H9 (cell line): ENCODE measurements around the gene CEP126. TPM values are rescaled to one million over a fixed set of nuclear protein-coding genes. Genes with fewer than 3 reads are reported as not detected.

Experiments used
- DNase-seq: peaks from one replicate; pipeline ENCODE4 v3.0.0-alpha.2; 2017
- H2AFZ ChIP-seq: one replicate; pipeline ENCODE4 v1.6.1; 2013; ENCODE audit warnings: mild to moderate bottlenecking, low read length, control low read depth, moderate library complexity
- H2AK5ac ChIP-seq: 2 replicates; pipeline ENCODE4 v1.6.1; 2013; ENCODE audit warnings: low read length, control low read depth, mixed read lengths; ENCODE audit not compliant: insufficient read length
- H2BK120ac ChIP-seq: one replicate; pipeline ENCODE4 v1.6.1; 2013; ENCODE audit warnings: low read depth, mild to moderate bottlenecking, low read length, control low read depth, inconsistent platforms; ENCODE audit not compliant: poor library complexity, severe bottlenecking
- H2BK12ac ChIP-seq: 2 replicates; pipeline ENCODE4 v1.6.1; 2013; ENCODE audit warnings: low read length, control low read depth, mixed read lengths, low read depth; ENCODE audit not compliant: insufficient read length
- H2BK15ac ChIP-seq: 2 replicates; pipeline ENCODE4 v1.6.1; 2013; ENCODE audit warnings: low read depth, low read length, control low read depth
- H2BK20ac ChIP-seq: one replicate; pipeline ENCODE4 v1.6.1; 2013; ENCODE audit warnings: low read depth, mild to moderate bottlenecking, low read length, control low read depth, inconsistent platforms; ENCODE audit not compliant: poor library complexity, severe bottlenecking
- H2BK5ac ChIP-seq: 2 replicates; pipeline ENCODE4 v1.6.1; 2013; ENCODE audit warnings: low read length, control low read depth, mixed read lengths; ENCODE audit not compliant: insufficient read length
- H3K14ac ChIP-seq: 2 replicates; pipeline ENCODE4 v1.6.1; 2013; ENCODE audit warnings: low read length, control low read depth; ENCODE audit not compliant: insufficient read depth
- H3K18ac ChIP-seq: 2 replicates; pipeline ENCODE4 v1.6.1; 2013; ENCODE audit warnings: low read depth, mild to moderate bottlenecking, mixed read lengths, low read length, control low read depth; ENCODE audit not compliant: insufficient read length
- H3K23ac ChIP-seq: 2 replicates; pipeline ENCODE4 v1.6.1; 2013; ENCODE audit warnings: low read length, control low read depth, mixed read lengths, low read depth; ENCODE audit not compliant: insufficient read length
- H3K23me2 ChIP-seq: 2 replicates; pipeline ENCODE4 v1.6.1; 2013; ENCODE audit warnings: low read depth, mild to moderate bottlenecking, mixed read lengths, low read length, control low read depth; ENCODE audit not compliant: insufficient read length, poor library complexity, severe bottlenecking
- H3K27ac ChIP-seq: 2 replicates; pipeline ENCODE4 v1.5.1; 2013; ENCODE audit warnings: low read length, control low read depth, mixed read lengths, low read depth; ENCODE audit not compliant: insufficient read length
- H3K27me3 ChIP-seq: 2 replicates; pipeline ENCODE4 v1.6.1; 2013; ENCODE audit warnings: low read length, control low read depth, inconsistent platforms; ENCODE audit not compliant: insufficient read depth
- H3K4ac ChIP-seq: 2 replicates; pipeline ENCODE4 v1.6.1; 2013; ENCODE audit warnings: low read depth, mild to moderate bottlenecking, control low read depth, inconsistent platforms, low read length, moderate library complexity
- H3K4me1 ChIP-seq: 2 replicates; pipeline ENCODE4 v1.6.1; 2013; ENCODE audit warnings: low read length, control low read depth, inconsistent platforms; ENCODE audit not compliant: insufficient read depth
- H3K4me2 ChIP-seq: 2 replicates; pipeline ENCODE4 v1.6.1; 2013; ENCODE audit warnings: low read length, control low read depth, mixed read lengths; ENCODE audit not compliant: insufficient read length, insufficient read depth
- H3K56ac ChIP-seq: 2 replicates; pipeline ENCODE4 v1.6.1; 2013; ENCODE audit warnings: low read depth, mild to moderate bottlenecking, mixed read lengths, low read length, control low read depth; ENCODE audit not compliant: insufficient read length
- H3K79me1 ChIP-seq: 2 replicates; pipeline ENCODE4 v1.6.1; 2013; ENCODE audit warnings: low read depth, mild to moderate bottlenecking, moderate library complexity, low read length, control low read depth, inconsistent platforms; ENCODE audit not compliant: insufficient read depth, poor library complexity, severe bottlenecking
- H3K79me2 ChIP-seq: 2 replicates; pipeline ENCODE4 v1.6.1; 2013; ENCODE audit warnings: low read length, control low read depth, inconsistent platforms; ENCODE audit not compliant: insufficient read depth
- H3K9ac ChIP-seq: 2 replicates; pipeline ENCODE4 v1.6.1; 2013; ENCODE audit warnings: low read length, control low read depth, mixed read lengths; ENCODE audit not compliant: insufficient read length; ENCODE audit errors: extremely low read depth
- H3K9me3 ChIP-seq: one replicate; pipeline ENCODE4 v1.6.1; 2013; ENCODE audit warnings: low read depth, low read length, inconsistent platforms; ENCODE audit not compliant: control insufficient read depth
- H3T11ph ChIP-seq: one replicate; pipeline ENCODE4 v1.6.1; 2013; ENCODE audit warnings: mild to moderate bottlenecking, low read length, control low read depth, inconsistent platforms
- H4K20me1 ChIP-seq: one replicate; pipeline ENCODE4 v1.6.1; 2013; ENCODE audit not compliant: control insufficient read depth, insufficient read length, insufficient read depth
- H4K5ac ChIP-seq: 2 replicates; pipeline ENCODE4 v1.6.1; 2013; ENCODE audit warnings: low read depth, mild to moderate bottlenecking, mixed read lengths, low read length, control low read depth; ENCODE audit not compliant: insufficient read length
- H4K8ac ChIP-seq: replicated peaks from 2 replicates; pipeline ENCODE4 v1.6.1; 2013; ENCODE audit warnings: low read length, control low read depth, mixed read lengths, low read depth; ENCODE audit not compliant: insufficient read length
- H4K91ac ChIP-seq: 2 replicates; pipeline ENCODE4 v1.6.1; 2013; ENCODE audit warnings: low read depth, mild to moderate bottlenecking, moderate library complexity, mixed read lengths, low read length, control low read depth; ENCODE audit not compliant: insufficient read length
- H3K27ac Mint-ChIP-seq, 3 experiments: 2 replicates in 2 of 3; 3 replicates in 1 of 3; pipeline ENCODE4 v1.8.0; 2020 to 2021; ENCODE audit warnings: mixed read lengths in 3 of 3, mild to moderate bottlenecking in 1 of 3, moderate library complexity in 1 of 3
- H3K27me3 Mint-ChIP-seq: 2 replicates; pipeline ENCODE4 v1.8.0; 2021; ENCODE audit warnings: low read depth, mild to moderate bottlenecking, moderate library complexity, mixed read lengths
- H3K36me3 Mint-ChIP-seq, 3 experiments: 2 replicates in 2 of 3; 3 replicates in 1 of 3; pipeline ENCODE4 v1.8.0; 2020 to 2021; ENCODE audit warnings: low read depth in 3 of 3, mixed read lengths in 3 of 3; ENCODE audit not compliant: insufficient read depth in 1 of 3
- H3K4me1 Mint-ChIP-seq, 2 experiments: 2 replicates each; pipeline ENCODE4 v1.8.0; 2020; ENCODE audit warnings: mixed read lengths in 2 of 2
- H3K4me3 Mint-ChIP-seq, 2 experiments: 2 replicates in 1 of 2; 3 replicates in 1 of 2; pipeline ENCODE4 v1.8.0; 2020 to 2021; ENCODE audit warnings: mild to moderate bottlenecking in 2 of 2, mixed read lengths in 2 of 2, moderate library complexity in 1 of 2
- H3K9me3 Mint-ChIP-seq, 2 experiments: 2 replicates in 1 of 2; 3 replicates in 1 of 2; pipeline ENCODE4 v1.8.0; 2020; ENCODE audit warnings: mild to moderate bottlenecking in 2 of 2, mixed read lengths in 2 of 2, moderate library complexity in 1 of 2
- CTCF ChIP-seq: fragments of 200-600 bp; sonication (generic); conservative IDR thresholded peaks from 3 replicates; pipeline ENCODE4 v1.8.0; 2021; ENCODE audit warnings: antibody characterized with exemption, mild to moderate bottlenecking
- WGBS: extraction: QIAGEN DNeasy Blood & Tissue Kit; methylation state at CpG from one replicate; pipeline ENCODE4 v1.1.7; 2013; ENCODE audit warnings: missing lambda C conversion rate, low lambda C conversion rate, mixed read lengths; ENCODE audit not compliant: insufficient read length; ENCODE audit errors: extremely low coverage; 5-methylcytosine and 5-hydroxymethylcytosine counted together
- total RNA-seq: library from RNA; stranded (reverse); gene quantifications from 2 replicates; pipeline ENCODE4 v1.2.1, GENCODE V29; 2021

CEP126 gene
- total RNA-seq, 1 experiment from 2014 or later, result 1.2 TPM

DNA sequence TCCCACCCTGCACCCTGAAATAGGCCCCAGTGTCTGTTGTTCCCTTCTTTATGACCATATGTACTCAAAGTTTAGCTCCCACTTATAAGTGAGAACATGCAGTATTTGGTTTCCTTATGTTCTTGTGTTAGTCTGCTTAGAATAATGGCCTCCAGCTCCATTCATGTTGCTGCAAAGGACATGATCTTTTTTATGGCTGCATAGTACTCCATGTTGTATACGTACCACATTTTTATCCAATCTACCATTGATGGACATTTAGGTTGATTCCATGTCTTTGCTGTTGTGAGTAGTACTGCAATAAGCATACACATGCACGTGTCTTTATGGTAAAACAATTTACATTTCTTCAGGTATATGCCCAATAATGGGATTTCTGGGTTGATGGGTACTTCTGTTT lies 60.9 kb downstream of the CEP126 start:
- no peak overlapping the region for H3K56ac ChIP-seq
- no peak overlapping the region for H4K91ac ChIP-seq
- H4K8ac ChIP-seq, result no peak overlapping the region
- H3K79me1 ChIP-seq, result no peaks in the 10 kb centered on the region
- no peak overlapping the region for H3T11ph ChIP-seq
- no peak for TF ChIP-seq CTCF
- Mint-ChIP-seq H3K4me1 (no peaks in the 10 kb centered on the region), H3K9me3 (no peaks in the 10 kb centered on the region), H3K4me3 (no peak overlapping the region), H3K36me3 (no peaks in the 10 kb centered on the region), H3K27me3 (no peaks in the 10 kb centered on the region), H3K27ac (no peak overlapping the region)
- H3K9ac ChIP-seq, result no peak overlapping the region
- H3K27me3 ChIP-seq, result no peaks in the 10 kb centered on the region
- no peak overlapping the region for H3K23ac ChIP-seq
- H2AK5ac ChIP-seq, result no peak overlapping the region
- H3K18ac ChIP-seq, result no peak overlapping the region
- no peak overlapping the region for H2BK120ac ChIP-seq
- no peak overlapping the region for H3K4me2 ChIP-seq
- no peaks in the 10 kb centered on the region for H3K9me3 ChIP-seq
- H3K27ac ChIP-seq, result no peak overlapping the region
- H3K79me2 ChIP-seq, result no peaks in the 10 kb centered on the region
- no peak overlapping the region for H2BK5ac ChIP-seq
- DNase-seq, result no peak
- no peak overlapping the region for H2BK20ac ChIP-seq
- no peak overlapping the region for H2BK15ac ChIP-seq
- no peak overlapping the region for H2BK12ac ChIP-seq
- no CpG with 5 or more reads among the region's 2 CpGs for WGBS
- H3K4me1 ChIP-seq, result no peaks in the 10 kb centered on the region
- no peak overlapping the region for H2AFZ ChIP-seq
- no peaks in the 10 kb centered on the region for H3K23me2 ChIP-seq
- no peaks in the 10 kb centered on the region for H4K20me1 ChIP-seq
- no peak overlapping the region for H3K14ac ChIP-seq
- H3K4ac ChIP-seq, result no peak overlapping the region
- no peak overlapping the region for H4K5ac ChIP-seq
